K562 (cell line): ENCODE results near the gene ZDHHC11. TPM values are rescaled to one million over a fixed set of nuclear protein-coding genes. Genes with fewer than 3 reads are reported as not detected.

ENCODE experiments used
- CBFB ChIP-seq: sonication (generic); formaldehyde crosslinking; IDR thresholded peaks from 2 replicates; pipeline ENCODE4 v1.4.0; 2020; ENCODE audit warnings: mild to moderate bottlenecking, missing genetic modification reagents
- CREB1 ChIP-seq, 2 experiments: sonication (generic) in 1 of 2; formaldehyde crosslinking in 1 of 2; IDR thresholded peaks; 2 replicates each; pipeline versions ENCODE4 v1.6.1 to v1.8.0; 2012 to 2022; ENCODE audit warnings: inconsistent platforms in 1 of 2, mild to moderate bottlenecking in 1 of 2, missing genetic modification reagents in 1 of 2, moderate library complexity in 1 of 2
- FOSL1 ChIP-seq: fragments of 200-800 bp; sonication (Bioruptor generic); conservative IDR thresholded peaks from 2 replicates; pipeline ENCODE4 v1.6.1; 2016; ENCODE audit warnings: missing genetic modification characterization, missing compliant biosample characterization
- KHSRP ChIP-seq: fragments of 450-650 bp; IDR thresholded peaks from 2 replicates; pipeline ENCODE4 v1.6.1; 2017
- NELFE ChIP-seq: IDR thresholded peaks from 2 replicates; pipeline ENCODE4 v1.6.1; 2011; ENCODE audit warnings: mild to moderate bottlenecking; ENCODE audit not compliant: insufficient read depth, insufficient read length
- NFIC ChIP-seq: fragments of 450-650 bp; IDR thresholded peaks from 2 replicates; pipeline ENCODE4 v1.6.1; 2017; ENCODE audit warnings: mild to moderate bottlenecking, inconsistent platforms
- NFXL1 ChIP-seq: fragments of 450-650 bp; formaldehyde crosslinking; IDR thresholded peaks from 2 replicates; pipeline ENCODE4 v1.4.0; 2021; ENCODE audit warnings: mild to moderate bottlenecking
- SAP30 ChIP-seq: fragments of 200-600 bp; sonication (generic); IDR thresholded peaks from 2 replicates; pipeline ENCODE4 v1.6.1; 2012; ENCODE audit warnings: borderline replicate concordance, low read depth, mild to moderate bottlenecking, moderate library complexity, low read length, control low read depth, inconsistent platforms; ENCODE audit not compliant: insufficient read depth, poor library complexity, severe bottlenecking
- SNIP1 ChIP-seq: fragments of 450-650 bp; IDR thresholded peaks from 2 replicates; pipeline ENCODE4 v1.7.1; 2017; ENCODE audit warnings: low read depth, mild to moderate bottlenecking
- SRSF3 ChIP-seq: fragments of 200-400 bp; formaldehyde crosslinking; IDR thresholded peaks from 2 replicates; pipeline ENCODE4 v1.6.1; 2016; ENCODE audit warnings: mild to moderate bottlenecking, low read length, moderate library complexity; ENCODE audit not compliant: insufficient read depth
- ZFP30 ChIP-seq: fragments of 250-450 bp; sonication (Bioruptor Pico); IDR thresholded peaks from 2 replicates; pipeline ENCODE4 v1.8.0; 2022; ENCODE audit warnings: moderate library complexity, mild to moderate bottlenecking, inconsistent platforms, borderline replicate concordance
- ZNF212 ChIP-seq: fragments of 450-650 bp; formaldehyde crosslinking; IDR thresholded peaks from 2 replicates; pipeline ENCODE4 v1.4.0; 2020; ENCODE audit warnings: mild to moderate bottlenecking
- ZNF75A ChIP-seq: fragments of 450-650 bp; formaldehyde crosslinking; IDR thresholded peaks from 2 replicates; pipeline ENCODE4 v1.4.0; 2020; ENCODE audit warnings: mild to moderate bottlenecking
- polyA plus RNA-seq, 8 experiments: library from polyadenylated mRNA; depleted of rRNA in 4 of 8; stranded (reverse) in 5 of 8; unstranded in 3 of 8; fragments of >200 nt; fragmentation: Nextera tagmentation in 2 of 8; fragmentation: Illumina TruSeq in 1 of 8; extraction: Ambion mirVana in 2 of 8; extraction: Trizol in 1 of 8; gene quantifications; 2 replicates each; pipeline versions ENCODE4 v1.2.1 to v1.2.3, GENCODE V29; 2011 to 2014; ENCODE audit warnings: inconsistent platforms in 1 of 8, missing spikeins in 1 of 8
- total RNA-seq, 7 experiments: library from RNA; depleted of rRNA in 6 of 7; stranded (reverse); fragments of >200 nt in 6 of 7; fragmentation: Illumina TruSeq in 2 of 7; extraction: Trizol in 2 of 7; gene quantifications; 2 replicates each; pipeline versions ENCODE4 v1.2.1 to v1.2.3, GENCODE V29; 2011 to 2021; ENCODE audit warnings: low replicate concordance in 1 of 7
- TF ChIP-seq, protein P1 (sequence below): fragments of 450-650 bp; IDR thresholded peaks from 2 replicates; pipeline ENCODE4 v1.6.1; 2016; ENCODE audit warnings: antibody characterized with exemption
- TF ChIP-seq, protein P2 (sequence below): fragments of 250-450 bp; sonication (Bioruptor Pico); IDR thresholded peaks from 2 replicates; pipeline ENCODE4 v1.4.0; 2020; ENCODE audit warnings: mild to moderate bottlenecking, moderate library complexity, borderline replicate concordance
- TF ChIP-seq, protein P3 (sequence below), 2 experiments: IDR thresholded peaks; 2 replicates each; pipeline ENCODE4 v1.6.1; 2011; ENCODE audit warnings: borderline replicate concordance in 1 of 2, control low read depth in 1 of 2, low read depth in 1 of 2, low read length in 1 of 2, mild to moderate bottlenecking in 1 of 2, mixed read lengths in 1 of 2, moderate library complexity in 1 of 2; ENCODE audit not compliant: insufficient read depth in 1 of 2, insufficient read length in 1 of 2, poor library complexity in 1 of 2, severe bottlenecking in 1 of 2; ENCODE audit errors: extremely low read depth in 1 of 2
- TF ChIP-seq, protein P4 (sequence below): fragments of 200-400 bp; formaldehyde crosslinking; IDR thresholded peaks from 2 replicates; pipeline ENCODE4 v1.6.1; 2017; ENCODE audit warnings: mild to moderate bottlenecking, low read depth, low read length, moderate library complexity

Gene ZDHHC11
- total and polyA plus RNA-seq, 9 of the 15 experiments (the other 6 are each of a cell fraction or from before 2014, with no cell fraction given) = 0.07 to 2.3 (median 0.52) TPM

DNA sequence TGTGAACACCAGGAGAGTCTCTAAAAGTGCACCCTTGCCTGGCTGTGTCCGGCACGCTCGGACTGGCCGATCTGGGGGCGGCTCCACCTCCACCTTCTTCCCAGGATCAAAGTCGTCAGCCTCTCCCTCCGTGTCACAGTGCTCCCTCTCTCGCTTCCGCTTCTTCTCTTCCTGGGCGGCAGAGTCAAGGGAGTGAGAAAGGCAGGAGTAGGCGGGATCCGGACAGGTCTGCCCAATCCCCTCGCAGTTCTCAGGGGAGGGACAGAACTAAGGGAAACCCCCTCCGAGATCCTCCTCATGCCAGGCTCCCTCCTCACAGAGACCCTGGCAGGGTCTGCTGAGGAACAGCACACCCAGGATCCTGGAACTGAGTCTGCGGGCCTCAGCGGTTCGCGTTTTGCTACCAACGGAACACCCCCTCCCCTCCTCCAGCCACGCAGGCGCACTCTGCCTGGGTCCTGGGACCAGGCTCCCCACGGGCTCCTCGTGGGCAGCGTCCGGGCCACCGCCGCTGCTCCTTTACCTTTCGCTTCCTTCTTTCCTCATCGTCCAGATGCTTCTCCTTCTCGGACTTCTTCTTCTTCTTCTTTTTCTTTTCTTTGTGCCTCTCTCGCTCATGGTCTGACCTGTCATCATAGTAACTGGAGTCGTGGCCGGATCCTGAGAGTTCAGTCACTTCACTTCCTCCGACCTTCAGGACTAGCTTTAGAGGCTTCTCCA, 40.5 kb upstream of the ZDHHC11 start (continued):
- TF ChIP-seq, protein P1, sequence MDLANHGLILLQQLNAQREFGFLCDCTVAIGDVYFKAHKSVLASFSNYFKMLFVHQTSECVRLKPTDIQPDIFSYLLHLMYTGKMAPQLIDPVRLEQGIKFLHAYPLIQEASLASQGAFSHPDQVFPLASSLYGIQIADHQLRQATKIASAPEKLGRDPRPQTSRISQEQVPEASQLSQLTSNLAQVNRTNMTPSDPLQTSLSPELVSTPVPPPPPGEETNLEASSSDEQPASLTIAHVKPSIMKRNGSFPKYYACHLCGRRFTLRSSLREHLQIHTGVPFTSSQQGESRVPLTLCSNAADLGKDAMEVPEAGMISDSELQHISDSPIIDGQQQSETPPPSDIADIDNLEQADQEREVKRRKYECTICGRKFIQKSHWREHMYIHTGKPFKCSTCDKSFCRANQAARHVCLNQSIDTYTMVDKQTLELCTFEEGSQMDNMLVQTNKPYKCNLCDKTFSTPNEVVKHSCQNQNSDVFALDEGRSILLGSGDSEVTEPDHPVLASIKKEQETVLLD = no peak
- TF ChIP-seq CBFB (no peak), ZFP30 (CRISPR knock-in tag) (no peak), FOSL1 (tag) (no peak), SRSF3 (no peak), NELFE (no peak), NFXL1 (CRISPR knock-in tag) (no peak), SNIP1 (no peak), NFIC (no peak), SAP30 (peak; percentile 34), CREB1 (IDR thresholded peaks at IDR 0.05) (0 out of 2 replicates have a peak, but pooled peaks have one; percentile 39), CREB1 (CRISPR knock-in tag; IDR thresholded peaks at IDR 0.05) (peak; percentile 19; the same call in 1 of the 2 replicates), ZNF212 (CRISPR knock-in tag) (no peak), ZNF75A (CRISPR knock-in tag) (no peak), KHSRP (no peak)
- TF ChIP-seq, protein P2, sequence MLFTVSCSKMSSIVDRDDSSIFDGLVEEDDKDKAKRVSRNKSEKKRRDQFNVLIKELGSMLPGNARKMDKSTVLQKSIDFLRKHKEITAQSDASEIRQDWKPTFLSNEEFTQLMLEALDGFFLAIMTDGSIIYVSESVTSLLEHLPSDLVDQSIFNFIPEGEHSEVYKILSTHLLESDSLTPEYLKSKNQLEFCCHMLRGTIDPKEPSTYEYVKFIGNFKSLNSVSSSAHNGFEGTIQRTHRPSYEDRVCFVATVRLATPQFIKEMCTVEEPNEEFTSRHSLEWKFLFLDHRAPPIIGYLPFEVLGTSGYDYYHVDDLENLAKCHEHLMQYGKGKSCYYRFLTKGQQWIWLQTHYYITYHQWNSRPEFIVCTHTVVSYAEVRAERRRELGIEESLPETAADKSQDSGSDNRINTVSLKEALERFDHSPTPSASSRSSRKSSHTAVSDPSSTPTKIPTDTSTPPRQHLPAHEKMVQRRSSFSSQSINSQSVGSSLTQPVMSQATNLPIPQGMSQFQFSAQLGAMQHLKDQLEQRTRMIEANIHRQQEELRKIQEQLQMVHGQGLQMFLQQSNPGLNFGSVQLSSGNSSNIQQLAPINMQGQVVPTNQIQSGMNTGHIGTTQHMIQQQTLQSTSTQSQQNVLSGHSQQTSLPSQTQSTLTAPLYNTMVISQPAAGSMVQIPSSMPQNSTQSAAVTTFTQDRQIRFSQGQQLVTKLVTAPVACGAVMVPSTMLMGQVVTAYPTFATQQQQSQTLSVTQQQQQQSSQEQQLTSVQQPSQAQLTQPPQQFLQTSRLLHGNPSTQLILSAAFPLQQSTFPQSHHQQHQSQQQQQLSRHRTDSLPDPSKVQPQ (CRISPR knock-in tag) = no peak
- TF ChIP-seq, protein P3, sequence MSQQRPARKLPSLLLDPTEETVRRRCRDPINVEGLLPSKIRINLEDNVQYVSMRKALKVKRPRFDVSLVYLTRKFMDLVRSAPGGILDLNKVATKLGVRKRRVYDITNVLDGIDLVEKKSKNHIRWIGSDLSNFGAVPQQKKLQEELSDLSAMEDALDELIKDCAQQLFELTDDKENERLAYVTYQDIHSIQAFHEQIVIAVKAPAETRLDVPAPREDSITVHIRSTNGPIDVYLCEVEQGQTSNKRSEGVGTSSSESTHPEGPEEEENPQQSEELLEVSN (IDR thresholded peaks at IDR 0.05; ENCODE audit: borderline replicate concordance in 1 of 2, extremely low read depth in 1 of 2, insufficient read depth in 1 of 2, insufficient read length in 1 of 2, low read depth in 1 of 2, low read length in 1 of 2, poor library complexity in 1 of 2, severe bottlenecking in 1 of 2) = peak in 1 of 2 experiments; percentile 59
- TF ChIP-seq, protein P4, sequence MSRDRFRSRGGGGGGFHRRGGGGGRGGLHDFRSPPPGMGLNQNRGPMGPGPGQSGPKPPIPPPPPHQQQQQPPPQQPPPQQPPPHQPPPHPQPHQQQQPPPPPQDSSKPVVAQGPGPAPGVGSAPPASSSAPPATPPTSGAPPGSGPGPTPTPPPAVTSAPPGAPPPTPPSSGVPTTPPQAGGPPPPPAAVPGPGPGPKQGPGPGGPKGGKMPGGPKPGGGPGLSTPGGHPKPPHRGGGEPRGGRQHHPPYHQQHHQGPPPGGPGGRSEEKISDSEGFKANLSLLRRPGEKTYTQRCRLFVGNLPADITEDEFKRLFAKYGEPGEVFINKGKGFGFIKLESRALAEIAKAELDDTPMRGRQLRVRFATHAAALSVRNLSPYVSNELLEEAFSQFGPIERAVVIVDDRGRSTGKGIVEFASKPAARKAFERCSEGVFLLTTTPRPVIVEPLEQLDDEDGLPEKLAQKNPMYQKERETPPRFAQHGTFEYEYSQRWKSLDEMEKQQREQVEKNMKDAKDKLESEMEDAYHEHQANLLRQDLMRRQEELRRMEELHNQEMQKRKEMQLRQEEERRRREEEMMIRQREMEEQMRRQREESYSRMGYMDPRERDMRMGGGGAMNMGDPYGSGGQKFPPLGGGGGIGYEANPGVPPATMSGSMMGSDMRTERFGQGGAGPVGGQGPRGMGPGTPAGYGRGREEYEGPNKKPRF = no peak
